Tibial nerve (tissue), 4 donors: ENCODE results near the gene KDM2A. TPM values are rescaled to one million over a fixed set of nuclear protein-coding genes. Genes with fewer than 3 reads are reported as not detected.

Experiments
- DNase-seq, 2 donors: peaks; one replicate each; pipeline ENCODE4 v3.0.0-alpha.2; 2019; ENCODE audit warnings: low spot score in 2 of 2
- H3K27ac ChIP-seq, 4 donors: fragments of 200-600 bp; sonication (generic) in 3 of 4; one replicate each; pipeline ENCODE4 v1.5.1; 2017 to 2019; ENCODE audit warnings: mild to moderate bottlenecking in 1 of 4
- H3K27me3 ChIP-seq, 2 donors: fragments of 200-600 bp; sonication (generic) in 1 of 2; one replicate each; pipeline versions ENCODE4 v1.5.1 to v1.6.0; 2017 to 2019
- H3K36me3 ChIP-seq, 3 donors: fragments of 200-600 bp; sonication (generic); one replicate each; pipeline ENCODE4 v1.5.1; 2018 to 2019
- H3K4me1 ChIP-seq, 4 donors: fragments of 200-600 bp; sonication (generic) in 3 of 4; one replicate each; pipeline ENCODE4 v1.5.1; 2017 to 2019
- H3K4me3 ChIP-seq, 4 donors: fragments of 200-600 bp; sonication (generic) in 3 of 4; one replicate each; pipeline ENCODE4 v1.5.1; 2017 to 2019; ENCODE audit warnings: mild to moderate bottlenecking in 1 of 4, moderate library complexity in 1 of 4
- H3K9me3 ChIP-seq, 4 donors: fragments of 200-600 bp; sonication (generic) in 3 of 4; one replicate each; pipeline ENCODE4 v1.5.1; 2017 to 2019
- CTCF ChIP-seq, 5 experiments: fragments of 200-600 bp in 3 of 5; fragments of 450-650 bp in 2 of 5; sonication (generic) in 3 of 5; IDR thresholded peaks; one replicate each; pipeline ENCODE4 v1.5.1; 2016 to 2019; ENCODE audit warnings: antibody characterized with exemption in 5 of 5, mild to moderate bottlenecking in 3 of 5, moderate library complexity in 2 of 5
- EP300 ChIP-seq, 2 donors: sonication (generic); formaldehyde crosslinking; IDR thresholded peaks; one replicate each; pipeline ENCODE4 v1.6.1; 2017; ENCODE audit warnings: antibody characterized with exemption in 2 of 2, mild to moderate bottlenecking in 1 of 2
- POLR2A ChIP-seq, 2 donors: fragments of 450-650 bp; IDR thresholded peaks; one replicate each; pipeline ENCODE4 v1.6.1; 2017; ENCODE audit warnings: antibody characterized with exemption in 2 of 2, mild to moderate bottlenecking in 2 of 2, moderate library complexity in 2 of 2
- WGBS, 2 donors: methylation state at CpG; one replicate each; pipeline ENCODE4 v1.1.5; 2018; 5-methylcytosine and 5-hydroxymethylcytosine counted together
- total RNA-seq, 4 donors: library from RNA; depleted of rRNA; stranded (reverse); fragments of >200 nt; gene quantifications; one replicate each; pipeline ENCODE4 v1.1.0, GENCODE V29; 2016

KDM2A gene
- total RNA-seq, 4 donors from 2014 or later = 40.9 to 106 (median 67.4) TPM

GRCh38 chr11:67250059-67251043 is 131.3 kb downstream of the KDM2A start:
- TF ChIP-seq POLR2A (IDR thresholded peaks at IDR 0.05) (no peak), CTCF (IDR thresholded peaks at IDR 0.05) (no peak), EP300 (IDR thresholded peaks at IDR 0.05) (no peak)

GRCh38 chr11:67251841-67252240 is 132.8 kb downstream of the KDM2A start:
- peaks cover 0 to 95% (median 66%) of the 10 kb centered on the region in 3 donors for H3K36me3 ChIP-seq
- H3K27me3 ChIP-seq = no peaks in the 10 kb centered on the region
- DNase-seq = no peak
- H3K4me1 ChIP-seq = peaks cover 0 to 33% (median 9%) of the 10 kb centered on the region in 4 donors
- no peak for TF ChIP-seq EP300 (IDR thresholded peaks at IDR 0.05)
- TF ChIP-seq CTCF (IDR thresholded peaks at IDR 0.05) = no peak
- no peak for TF ChIP-seq POLR2A (IDR thresholded peaks at IDR 0.05)
- H3K27ac ChIP-seq = peak overlapping the region in 1 of 4 donors; percentile 45
- H3K4me3 ChIP-seq = no peak overlapping the region
- 67 to 74% methylated on average over 1 of the region's 1 CpG for WGBS, 2 donors
- H3K9me3 ChIP-seq = no peaks in the 10 kb centered on the region

More at GRCh38 chr11:67250059-67251043, 131.3 kb downstream of the KDM2A start:
- DNase-seq = no peak
- Histone ChIP-seq H3K27ac (no peak overlapping the region), H3K4me3 (no peak overlapping the region), H3K27me3 (no peaks in the 10 kb centered on the region), H3K36me3 (peaks cover 0 to 94% (median 66%) of the 10 kb centered on the region in 3 donors), H3K9me3 (no peaks in the 10 kb centered on the region), H3K4me1 (peaks cover 0 to 33% (median 9%) of the 10 kb centered on the region in 4 donors)
- WGBS, 2 donors = 85 to 91% methylated on average over 37 of the region's 37 CpGs

GRCh38 chr11:67252831-67253239 is 133.8 kb downstream of the KDM2A start:
- no peak for TF ChIP-seq POLR2A (IDR thresholded peaks at IDR 0.05)
- peak in 1 of 2 donors; percentile 30 for TF ChIP-seq EP300 (IDR thresholded peaks at IDR 0.05)
- TF ChIP-seq CTCF (IDR thresholded peaks at IDR 0.05) = peak; percentile 9 to 46 (median 29)
- Histone ChIP-seq H3K9me3 (no peaks in the 10 kb centered on the region), H3K36me3 (peaks cover 0 to 94% (median 65%) of the 10 kb centered on the region in 3 donors), H3K4me1 (peaks cover 0 to 33% (median 9%) of the 10 kb centered on the region in 4 donors), H3K27ac (peak overlapping the region in 2 of 4 donors; percentile 77 to 78), H3K4me3 (no peak overlapping the region), H3K27me3 (no peaks in the 10 kb centered on the region)
- no peak for DNase-seq
- 54 to 75% methylated on average over 4 of the region's 4 CpGs for WGBS, 2 donors

GRCh38 chr11:67253872-67254624 is 135.0 kb downstream of the KDM2A start:
- 72 to 86% methylated on average over 14 of the region's 14 CpGs for WGBS, 2 donors
- H3K36me3 ChIP-seq = peaks cover 0 to 86% (median 60%) of the 10 kb centered on the region in 3 donors
- H3K4me3 ChIP-seq = no peak overlapping the region
- no peaks in the 10 kb centered on the region for H3K27me3 ChIP-seq
- DNase-seq = no peak
- no peaks in the 10 kb centered on the region for H3K9me3 ChIP-seq
- peaks cover 0 to 26% (median 9%) of the 10 kb centered on the region in 4 donors for H3K4me1 ChIP-seq
- TF ChIP-seq POLR2A (IDR thresholded peaks at IDR 0.05) (no peak), EP300 (IDR thresholded peaks at IDR 0.05) (peak in 1 of 2 donors; percentile 44)
- peak overlapping the region in 3 of 4 donors; percentile 57 to 79 (median 78) for H3K27ac ChIP-seq

GRCh38 chr11:67254798-67255197 is 135.7 kb downstream of the KDM2A start:
- Histone ChIP-seq H3K36me3 (peaks cover 0 to 79% (median 59%) of the 10 kb centered on the region in 3 donors), H3K4me3 (no peak overlapping the region), H3K27ac (peak overlapping the region in 3 of 4 donors; percentile 24 to 79 (median 78)), H3K4me1 (peaks cover 0 to 26% (median 9%) of the 10 kb centered on the region in 4 donors), H3K9me3 (no peaks in the 10 kb centered on the region), H3K27me3 (no peaks in the 10 kb centered on the region)
- TF ChIP-seq EP300 (IDR thresholded peaks at IDR 0.05) (no peak), CTCF (IDR thresholded peaks at IDR 0.05) (no peak), POLR2A (IDR thresholded peaks at IDR 0.05) (no peak)
- 72 to 78% methylated on average over 15 of the region's 15 CpGs for WGBS, 2 donors
- DNase-seq = no peak
